Measurements from ENCODE around the gene CCDC102A.

DNA sequence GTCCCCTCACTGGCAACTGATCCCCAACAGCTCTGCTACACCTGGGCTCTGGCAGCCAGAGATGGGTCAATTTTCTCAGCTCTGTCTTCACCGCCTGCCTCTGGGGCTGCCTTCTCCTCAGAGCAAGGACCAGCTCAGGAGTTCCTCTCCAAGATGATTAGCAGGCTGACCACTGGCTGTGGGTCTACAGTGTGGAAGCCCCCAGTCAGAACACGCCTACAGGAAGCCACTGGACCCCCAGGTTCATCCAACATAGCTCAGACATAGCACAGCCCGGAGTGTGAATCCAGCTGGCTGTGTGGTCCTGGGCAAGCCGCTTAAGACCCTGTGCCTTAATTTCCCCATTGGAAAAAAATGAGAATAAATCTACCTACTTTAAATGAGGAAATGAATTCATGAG lies 55.0 kb downstream of the CCDC102A start:
- TF ChIP-seq, protein P1, sequence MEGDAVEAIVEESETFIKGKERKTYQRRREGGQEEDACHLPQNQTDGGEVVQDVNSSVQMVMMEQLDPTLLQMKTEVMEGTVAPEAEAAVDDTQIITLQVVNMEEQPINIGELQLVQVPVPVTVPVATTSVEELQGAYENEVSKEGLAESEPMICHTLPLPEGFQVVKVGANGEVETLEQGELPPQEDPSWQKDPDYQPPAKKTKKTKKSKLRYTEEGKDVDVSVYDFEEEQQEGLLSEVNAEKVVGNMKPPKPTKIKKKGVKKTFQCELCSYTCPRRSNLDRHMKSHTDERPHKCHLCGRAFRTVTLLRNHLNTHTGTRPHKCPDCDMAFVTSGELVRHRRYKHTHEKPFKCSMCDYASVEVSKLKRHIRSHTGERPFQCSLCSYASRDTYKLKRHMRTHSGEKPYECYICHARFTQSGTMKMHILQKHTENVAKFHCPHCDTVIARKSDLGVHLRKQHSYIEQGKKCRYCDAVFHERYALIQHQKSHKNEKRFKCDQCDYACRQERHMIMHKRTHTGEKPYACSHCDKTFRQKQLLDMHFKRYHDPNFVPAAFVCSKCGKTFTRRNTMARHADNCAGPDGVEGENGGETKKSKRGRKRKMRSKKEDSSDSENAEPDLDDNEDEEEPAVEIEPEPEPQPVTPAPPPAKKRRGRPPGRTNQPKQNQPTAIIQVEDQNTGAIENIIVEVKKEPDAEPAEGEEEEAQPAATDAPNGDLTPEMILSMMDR (IDR thresholded peaks at IDR 0.05), result no peak
- TF ChIP-seq POLR2A (IDR thresholded peaks at IDR 0.05) (no peak), EP300 (IDR thresholded peaks at IDR 0.05) (no peak)

Data from upper lobe of left lung (tissue), 4 donors.